HL-60 (cell line): Measurements from ENCODE around the gene RAPGEF4.

ENCODE experiments used
- DNase-seq, 2 experiments: peaks; one replicate each; pipeline ENCODE4 v3.0.0-alpha.2; 2010 to 2020; ENCODE audit warnings: low read depth in 1 of 2, low spot score in 1 of 2
- H3K27ac ChIP-seq: fragments of 250-450 bp; sonication (Bioruptor Pico); replicated peaks from 2 replicates; pipeline ENCODE4 v1.5.1; 2020; ENCODE audit warnings: mild to moderate bottlenecking, moderate library complexity
- H3K27me3 ChIP-seq: fragments of 250-450 bp; sonication (Bioruptor Pico); 2 replicates; pipeline ENCODE4 v1.5.1; 2021; ENCODE audit warnings: mild to moderate bottlenecking, moderate library complexity; ENCODE audit not compliant: insufficient read depth, poor library complexity, severe bottlenecking
- H3K4me3 ChIP-seq: replicated peaks from 2 replicates; pipeline ENCODE4 v1.5.1; 2011; ENCODE audit warnings: mild to moderate bottlenecking, control low read depth, low read length; ENCODE audit not compliant: insufficient read depth
- GABPA ChIP-seq: IDR thresholded peaks from 2 replicates; pipeline ENCODE4 v1.6.1; 2012; ENCODE audit warnings: low read depth
- POLR2AphosphoS5 ChIP-seq: IDR thresholded peaks from 2 replicates; pipeline ENCODE4 v1.6.1; 2012; ENCODE audit warnings: low read depth
- SPI1 ChIP-seq: IDR thresholded peaks from 2 replicates; pipeline ENCODE4 v1.6.1; 2012; ENCODE audit warnings: low read depth, mild to moderate bottlenecking, borderline replicate concordance
- TF ChIP-seq, protein P1 (sequence below): IDR thresholded peaks from 2 replicates; pipeline ENCODE4 v1.6.1; 2012; ENCODE audit warnings: low read depth; ENCODE audit not compliant: insufficient replicate concordance
- TF ChIP-seq, protein P2 (sequence below): IDR thresholded peaks from one replicate; pipeline ENCODE4 v1.5.1; 2011; ENCODE audit warnings: low read length, control low read depth, inconsistent platforms; ENCODE audit not compliant: insufficient read depth

The RAPGEF4 gene

DNA sequence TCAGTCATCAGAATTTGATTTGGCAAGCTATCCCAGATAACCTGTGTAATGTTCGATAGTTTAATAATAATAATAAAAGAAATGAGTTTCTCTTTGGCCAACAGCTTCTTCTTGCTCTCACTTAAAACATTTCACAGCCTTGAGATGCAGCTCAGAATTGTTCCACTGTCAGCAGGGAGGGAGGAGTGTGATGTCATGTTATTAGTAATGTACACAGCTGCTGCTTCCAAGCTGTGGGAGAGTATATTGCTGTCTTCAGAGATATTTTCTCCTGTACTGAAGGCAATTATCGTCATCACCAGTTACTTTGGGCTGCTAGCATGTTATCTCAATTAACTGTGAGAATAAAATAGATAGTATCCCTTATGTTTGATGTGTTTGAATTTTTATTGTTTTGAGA is 193.1 kb downstream of the RAPGEF4 start:
- DNase-seq = no peak

DNA sequence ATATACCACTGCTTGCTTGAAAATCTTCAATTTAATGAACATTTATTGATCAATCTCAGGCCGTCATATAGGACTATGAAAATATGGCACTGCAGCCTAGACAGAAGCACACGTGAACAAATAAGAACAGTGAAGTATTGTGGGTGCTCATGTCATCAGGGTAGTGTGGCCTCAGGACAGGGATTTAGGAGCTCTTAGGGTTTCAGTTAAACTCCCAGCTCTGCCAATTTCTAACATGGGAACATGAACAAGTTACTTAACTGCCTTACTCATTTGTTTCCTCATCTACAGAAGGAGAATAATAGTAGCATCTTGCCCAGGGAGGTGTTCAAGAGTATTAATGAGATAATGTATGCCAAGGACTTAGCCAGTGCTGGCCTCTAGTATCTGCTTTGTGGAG is 194.0 kb downstream of the RAPGEF4 start:
- TF ChIP-seq, protein P1, sequence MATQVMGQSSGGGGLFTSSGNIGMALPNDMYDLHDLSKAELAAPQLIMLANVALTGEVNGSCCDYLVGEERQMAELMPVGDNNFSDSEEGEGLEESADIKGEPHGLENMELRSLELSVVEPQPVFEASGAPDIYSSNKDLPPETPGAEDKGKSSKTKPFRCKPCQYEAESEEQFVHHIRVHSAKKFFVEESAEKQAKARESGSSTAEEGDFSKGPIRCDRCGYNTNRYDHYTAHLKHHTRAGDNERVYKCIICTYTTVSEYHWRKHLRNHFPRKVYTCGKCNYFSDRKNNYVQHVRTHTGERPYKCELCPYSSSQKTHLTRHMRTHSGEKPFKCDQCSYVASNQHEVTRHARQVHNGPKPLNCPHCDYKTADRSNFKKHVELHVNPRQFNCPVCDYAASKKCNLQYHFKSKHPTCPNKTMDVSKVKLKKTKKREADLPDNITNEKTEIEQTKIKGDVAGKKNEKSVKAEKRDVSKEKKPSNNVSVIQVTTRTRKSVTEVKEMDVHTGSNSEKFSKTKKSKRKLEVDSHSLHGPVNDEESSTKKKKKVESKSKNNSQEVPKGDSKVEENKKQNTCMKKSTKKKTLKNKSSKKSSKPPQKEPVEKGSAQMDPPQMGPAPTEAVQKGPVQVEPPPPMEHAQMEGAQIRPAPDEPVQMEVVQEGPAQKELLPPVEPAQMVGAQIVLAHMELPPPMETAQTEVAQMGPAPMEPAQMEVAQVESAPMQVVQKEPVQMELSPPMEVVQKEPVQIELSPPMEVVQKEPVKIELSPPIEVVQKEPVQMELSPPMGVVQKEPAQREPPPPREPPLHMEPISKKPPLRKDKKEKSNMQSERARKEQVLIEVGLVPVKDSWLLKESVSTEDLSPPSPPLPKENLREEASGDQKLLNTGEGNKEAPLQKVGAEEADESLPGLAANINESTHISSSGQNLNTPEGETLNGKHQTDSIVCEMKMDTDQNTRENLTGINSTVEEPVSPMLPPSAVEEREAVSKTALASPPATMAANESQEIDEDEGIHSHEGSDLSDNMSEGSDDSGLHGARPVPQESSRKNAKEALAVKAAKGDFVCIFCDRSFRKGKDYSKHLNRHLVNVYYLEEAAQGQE = no peak
- TF ChIP-seq, protein P2, sequence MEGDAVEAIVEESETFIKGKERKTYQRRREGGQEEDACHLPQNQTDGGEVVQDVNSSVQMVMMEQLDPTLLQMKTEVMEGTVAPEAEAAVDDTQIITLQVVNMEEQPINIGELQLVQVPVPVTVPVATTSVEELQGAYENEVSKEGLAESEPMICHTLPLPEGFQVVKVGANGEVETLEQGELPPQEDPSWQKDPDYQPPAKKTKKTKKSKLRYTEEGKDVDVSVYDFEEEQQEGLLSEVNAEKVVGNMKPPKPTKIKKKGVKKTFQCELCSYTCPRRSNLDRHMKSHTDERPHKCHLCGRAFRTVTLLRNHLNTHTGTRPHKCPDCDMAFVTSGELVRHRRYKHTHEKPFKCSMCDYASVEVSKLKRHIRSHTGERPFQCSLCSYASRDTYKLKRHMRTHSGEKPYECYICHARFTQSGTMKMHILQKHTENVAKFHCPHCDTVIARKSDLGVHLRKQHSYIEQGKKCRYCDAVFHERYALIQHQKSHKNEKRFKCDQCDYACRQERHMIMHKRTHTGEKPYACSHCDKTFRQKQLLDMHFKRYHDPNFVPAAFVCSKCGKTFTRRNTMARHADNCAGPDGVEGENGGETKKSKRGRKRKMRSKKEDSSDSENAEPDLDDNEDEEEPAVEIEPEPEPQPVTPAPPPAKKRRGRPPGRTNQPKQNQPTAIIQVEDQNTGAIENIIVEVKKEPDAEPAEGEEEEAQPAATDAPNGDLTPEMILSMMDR = no peak
- TF ChIP-seq SPI1 = no peak
- no peak for TF ChIP-seq GABPA
- TF ChIP-seq POLR2AphosphoS5 = no peak
- no peak for DNase-seq
- H3K27ac ChIP-seq = no peak overlapping the region
- no peak overlapping the region for H3K4me3 ChIP-seq
- H3K27me3 ChIP-seq = no peaks in the 10 kb centered on the region

More for the DNA sequence above, 193.1 kb downstream of the RAPGEF4 start:
- no peak overlapping the region for H3K4me3 ChIP-seq
- TF ChIP-seq, protein P2 = no peak
- no peak for TF ChIP-seq GABPA
- TF ChIP-seq SPI1 = no peak
- no peak for TF ChIP-seq POLR2AphosphoS5
- TF ChIP-seq, protein P1 = no peak
- no peak overlapping the region for H3K27ac ChIP-seq
- no peaks in the 10 kb centered on the region for H3K27me3 ChIP-seq

DNA sequence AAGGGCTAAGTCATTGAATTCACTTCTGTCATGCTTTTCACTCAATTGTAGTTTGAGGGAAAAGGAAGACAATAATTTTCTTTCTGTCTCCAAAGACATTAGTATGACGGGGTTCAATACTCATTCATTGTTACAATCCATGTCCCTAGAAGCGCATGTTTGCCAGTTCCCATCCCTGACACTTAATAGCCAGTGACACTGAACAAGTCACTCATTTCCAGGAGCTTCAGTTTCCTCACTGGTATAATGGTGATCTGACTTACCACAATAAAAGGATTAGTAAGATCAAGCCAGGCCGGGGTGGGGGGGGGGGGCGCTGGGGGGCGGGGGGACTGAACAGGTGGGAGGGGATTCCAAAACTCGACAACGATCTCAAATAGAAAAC is 195.2 kb downstream of the RAPGEF4 start:
- Histone ChIP-seq H3K27ac (no peak overlapping the region), H3K27me3 (no peaks in the 10 kb centered on the region), H3K4me3 (no peak overlapping the region)
- TF ChIP-seq SPI1 = no peak
- no peak for DNase-seq

DNA sequence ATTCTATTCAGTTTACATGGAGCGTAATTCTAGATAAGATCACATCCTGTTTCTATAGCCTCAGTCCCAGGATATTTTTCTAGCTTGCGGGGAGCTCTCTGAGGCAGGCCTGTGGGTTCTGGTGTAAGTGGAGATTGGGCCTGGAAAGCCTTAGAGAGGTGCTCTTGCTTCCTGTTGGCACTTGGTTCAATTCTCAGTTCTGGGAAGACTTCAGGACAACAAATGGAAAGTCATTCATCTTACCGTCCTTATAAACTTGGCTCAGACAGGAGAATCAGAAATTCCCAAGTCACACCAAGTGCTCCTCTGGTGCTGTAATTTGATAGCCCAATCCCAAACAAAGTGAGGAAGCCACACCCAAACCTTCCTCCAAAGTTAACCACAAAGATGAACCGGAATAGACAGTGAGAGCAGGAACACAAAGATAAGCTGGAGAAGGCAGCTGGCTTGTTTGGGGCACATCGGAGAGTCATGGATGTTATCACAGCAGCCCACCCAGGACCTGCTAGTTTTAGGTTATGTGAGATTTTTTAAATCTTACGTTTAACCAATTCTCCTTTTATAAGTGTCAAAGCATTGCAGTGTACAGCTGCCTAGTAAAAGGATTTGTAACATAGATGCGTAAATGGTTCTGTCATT is 195.7 kb downstream of the RAPGEF4 start:
- TF ChIP-seq, protein P2 = no peak
- TF ChIP-seq SPI1 = no peak
- TF ChIP-seq, protein P1 = no peak
- TF ChIP-seq GABPA = no peak
- no peak for TF ChIP-seq POLR2AphosphoS5
- no peak for DNase-seq

More for the DNA sequence above, 195.7 kb downstream of the RAPGEF4 start:
- Histone ChIP-seq H3K4me3 (no peak overlapping the region), H3K27ac (no peak overlapping the region), H3K27me3 (no peaks in the 10 kb centered on the region)
